Testis (tissue), 3 donors: ENCODE measurements around the gene STK16. TPM values are rescaled to one million over a fixed set of nuclear protein-coding genes. Genes with fewer than 3 reads are reported as not detected.
A peak's percentile ranks its signal among the peaks of the same experiment; 100 is the strongest.
"Not testable (repeated sequence)": the region's sequence is repeated elsewhere in the genome, so short reads cannot be mapped to it uniquely, and the experiment has no call there.

Source experiments
- DNase-seq: peaks from one replicate; pipeline ENCODE4 v3.0.0-alpha.2; 2019
- H3K27ac ChIP-seq, 2 donors: fragments of 200-600 bp; sonication (generic); one replicate each; pipeline ENCODE4 v1.5.1; 2019
- H3K27me3 ChIP-seq: fragments of 200-600 bp; sonication (generic); one replicate; pipeline ENCODE4 v1.5.1; 2019
- H3K36me3 ChIP-seq: fragments of 200-600 bp; sonication (generic); one replicate; pipeline ENCODE4 v1.5.1; 2017; ENCODE audit warnings: low read depth; ENCODE audit errors: missing control alignments
- H3K4me1 ChIP-seq: fragments of 200-600 bp; sonication (generic); one replicate; pipeline ENCODE4 v1.5.1; 2019
- H3K4me3 ChIP-seq, 2 donors: fragments of 200-600 bp; sonication (generic); one replicate each; pipeline ENCODE4 v1.5.1; 2017 to 2019
- H3K9me3 ChIP-seq: fragments of 200-600 bp; sonication (generic); one replicate; pipeline ENCODE4 v1.5.1; 2017
- CTCF ChIP-seq, 3 experiments: fragments of 450-650 bp in 2 of 3; fragments of 200-600 bp in 1 of 3; sonication (generic) in 1 of 3; IDR thresholded peaks; one replicate each; pipeline ENCODE4 v1.5.1; 2016 to 2019; ENCODE audit warnings: antibody characterized with exemption in 3 of 3, mild to moderate bottlenecking in 2 of 3, moderate library complexity in 1 of 3
- POLR2A ChIP-seq: fragments of 450-650 bp; IDR thresholded peaks from one replicate; pipeline ENCODE4 v1.6.1; 2017; ENCODE audit warnings: antibody characterized with exemption, mild to moderate bottlenecking, moderate library complexity
- WGBS, 2 donors: methylation state at CpG; one replicate each; pipeline ENCODE4 v1.1.5; 2018; 5-methylcytosine and 5-hydroxymethylcytosine counted together
- intact Hi-C: fragments of 100-400 bp; cut with DNase I; formaldehyde crosslinking; loops from one replicate; pipeline ENCODE4 v1.15.1; 2023; ENCODE audit warnings: low total_unique reads
- polyA plus RNA-seq: library from polyadenylated mRNA; stranded (reverse); fragments of 350-450 nt; fragmentation: Illumina TruSeq; extraction: RNeasy Lipid Tissue Mini Kit (QIAGEN cat#74804); gene quantifications from one replicate; pipeline ENCODE4 v1.2.3, GENCODE V29; 2014; ENCODE audit warnings: low read depth, low replicate concordance; ENCODE audit not compliant: insufficient read depth
- total RNA-seq, 2 donors: library from RNA; depleted of rRNA; stranded (reverse); fragments of >200 nt; gene quantifications; one replicate each; pipeline ENCODE4 v1.2.3, GENCODE V29; 2016

STK16 gene
- total and polyA plus RNA-seq, 3 donors from 2014 or later, result 29.1 to 63.0 (median 32.6) TPM

- TF ChIP-seq POLR2A (no peak), CTCF (IDR thresholded peaks at IDR 0.05) (no peak)
- H3K27ac ChIP-seq, result peak overlapping the region; percentile 5 to 58
- no peaks in the 10 kb centered on the region for H3K27me3 ChIP-seq
- H3K36me3 ChIP-seq, result no peaks in the 10 kb centered on the region
- H3K4me1 ChIP-seq, result peaks cover 22% of the 10 kb centered on the region
- intact Hi-C loops, result no loop called here
- WGBS, 2 donors, result 79 to 80% methylated on average over 15 to 17 of the region's 17 CpGs
- DNase-seq, result peak; percentile 75
- H3K9me3 ChIP-seq, result no peaks in the 10 kb centered on the region
- no peak overlapping the region for H3K4me3 ChIP-seq
Observed at GRCh38 chr2:219285894-219286425, 40.7 kb downstream of the STK16 start.

- peaks cover 22% of the 10 kb centered on the region for H3K4me1 ChIP-seq
- WGBS, 2 donors, result 63 to 67% methylated on average over 7 to 12 of the region's 12 CpGs
- H3K27me3 ChIP-seq, result no peaks in the 10 kb centered on the region
- H3K9me3 ChIP-seq, result no peaks in the 10 kb centered on the region
- DNase-seq, result peak; percentile 64
- intact Hi-C loops, result no loop called here
- H3K36me3 ChIP-seq, result no peaks in the 10 kb centered on the region
- H3K4me3 ChIP-seq, result no peak overlapping the region
- TF ChIP-seq POLR2A (no peak), CTCF (IDR thresholded peaks at IDR 0.05) (no peak)
- H3K27ac ChIP-seq, result peak overlapping the region; percentile 6 to 58
Observed at GRCh38 chr2:219286436-219287115, 41.3 kb downstream of the STK16 start.

- H3K9me3 ChIP-seq, H3K4me3 ChIP-seq, H3K36me3 ChIP-seq, H3K27me3 ChIP-seq, DNase-seq, intact Hi-C loops: not testable (repeated sequence)
- H3K4me1 ChIP-seq, result peaks cover 22% of the 10 kb centered on the region
- 90 to 92% methylated on average over 6 of the region's 6 CpGs for WGBS, 2 donors
- H3K27ac ChIP-seq, result peak overlapping the region; percentile 6 to 58
Observed at GRCh38 chr2:219287116-219287440, 41.8 kb downstream of the STK16 start.

- H3K27me3 ChIP-seq, result no peaks in the 10 kb centered on the region
- H3K36me3 ChIP-seq, result no peaks in the 10 kb centered on the region
- peaks cover 22% of the 10 kb centered on the region for H3K4me1 ChIP-seq
- WGBS, 2 donors, result 87 to 88% methylated on average over 9 to 10 of the region's 10 CpGs
- intact Hi-C loops, result no loop called here
- H3K9me3 ChIP-seq, result no peaks in the 10 kb centered on the region
- TF ChIP-seq CTCF (IDR thresholded peaks at IDR 0.05) (no peak), POLR2A (no peak)
- no peak for DNase-seq
- no peak overlapping the region for H3K4me3 ChIP-seq
- peak overlapping the region; percentile 6 to 7 for H3K27ac ChIP-seq
Observed at GRCh38 chr2:219287580-219288265, 42.4 kb downstream of the STK16 start.

- intact Hi-C loops, result no loop called here
- no peaks in the 10 kb centered on the region for H3K27me3 ChIP-seq
- H3K4me3 ChIP-seq, result no peak overlapping the region
- H3K36me3 ChIP-seq, result no peaks in the 10 kb centered on the region
- TF ChIP-seq POLR2A (no peak), CTCF (IDR thresholded peaks at IDR 0.05) (no peak)
- DNase-seq, result no peak
- H3K4me1 ChIP-seq, result peaks cover 22% of the 10 kb centered on the region
- 45 to 58% methylated on average over 5 to 6 of the region's 6 CpGs for WGBS, 2 donors
- H3K27ac ChIP-seq, result peak overlapping the region; percentile 80 to 88
- no peaks in the 10 kb centered on the region for H3K9me3 ChIP-seq
Observed at GRCh38 chr2:219289195-219289536, 43.9 kb downstream of the STK16 start.
